Lung (tissue), 12 donors: ENCODE measurements around the gene RIOK3. TPM values are rescaled to one million over a fixed set of nuclear protein-coding genes. Genes with fewer than 3 reads are reported as not detected.

Experiments
- ATAC-seq: fragments of 200-7000 bp; cut with Tn5 transposase; one replicate; pipeline ENCODE4 v1.9.1; 2020; ENCODE audit warnings: moderate number of reproducible peaks; ENCODE audit not compliant: insufficient read depth, low FRiP score
- DNase-seq, 3 donors: peaks; one replicate each; pipeline ENCODE4 v3.0.0-alpha.2; 2013 to 2017
- H3K27ac ChIP-seq, 2 donors: one replicate each; pipeline ENCODE4 v1.5.1; 2013; ENCODE audit warnings: mild to moderate bottlenecking in 2 of 2, moderate library complexity in 2 of 2, control low read depth in 1 of 2, inconsistent platforms in 1 of 2, low read depth in 1 of 2, low read length in 1 of 2
- H3K27me3 ChIP-seq, 3 donors: one replicate each; pipeline ENCODE4 v1.5.1; 2013; ENCODE audit warnings: low read length in 2 of 3; ENCODE audit not compliant: control insufficient read depth in 3 of 3, insufficient read depth in 3 of 3
- H3K36me3 ChIP-seq, 4 donors: one replicate each; pipeline ENCODE4 v1.5.1; 2013; ENCODE audit warnings: low read length in 4 of 4, mild to moderate bottlenecking in 1 of 4, moderate library complexity in 1 of 4; ENCODE audit not compliant: control insufficient read depth in 4 of 4, insufficient read depth in 4 of 4
- H3K4me1 ChIP-seq, 5 donors: one replicate each; pipeline ENCODE4 v1.5.1; 2013; ENCODE audit warnings: low read length in 5 of 5, mild to moderate bottlenecking in 2 of 5, moderate library complexity in 1 of 5; ENCODE audit not compliant: control insufficient read depth in 5 of 5, insufficient read depth in 5 of 5
- H3K4me3 ChIP-seq: one replicate; pipeline ENCODE4 v1.5.1; 2013; ENCODE audit warnings: mild to moderate bottlenecking, control low read depth, moderate library complexity
- H3K9ac ChIP-seq, 2 donors: one replicate each; pipeline ENCODE4 v1.5.1; 2013; ENCODE audit warnings: low read length in 2 of 2, control low read depth in 1 of 2; ENCODE audit not compliant: insufficient read depth in 1 of 2
- H3K9me3 ChIP-seq, 4 donors: one replicate each; pipeline ENCODE4 v1.5.1; 2013; ENCODE audit warnings: low read length in 3 of 4, mild to moderate bottlenecking in 1 of 4, moderate library complexity in 1 of 4; ENCODE audit not compliant: control insufficient read depth in 4 of 4, insufficient read depth in 3 of 4
- CTCF ChIP-seq: IDR thresholded peaks from 2 replicates; pipeline ENCODE4 v1.5.1; 2012; ENCODE audit warnings: mild to moderate bottlenecking; ENCODE audit errors: control extremely low read depth, extremely low read depth
- WGBS, 2 donors: extraction: QIAGEN DNeasy Blood & Tissue Kit; methylation state at CpG; one replicate each; pipeline ENCODE4 v1.1.7; 2013; 5-methylcytosine and 5-hydroxymethylcytosine counted together
- polyA plus RNA-seq, 2 donors: library from polyadenylated mRNA; stranded (reverse); fragments of 200-250 nt; gene quantifications; one replicate each; pipeline ENCODE4 v1.2.1, GENCODE V29; 2013
- total RNA-seq, 2 donors: library from RNA; depleted of rRNA in 1 of 2; stranded (reverse); fragments of >200 nt in 1 of 2; gene quantifications; one replicate each; pipeline ENCODE4 v1.2.1, GENCODE V29; 2014 to 2021
- donor health status: control.
- donor health status: control.
- donor health status: Bipolar disorder and iron deficiency.
- donor health status: healthy.
- donor health status: DM: yes; HTN: yes; CAD: no.

RIOK3 gene
- total and polyA plus RNA-seq, 4 donors, result 35.6 to 83.0 (median 54.2) TPM

GRCh38 chr18:23499291-23499781, 46.2 kb downstream of the RIOK3 start:
- H3K4me3 ChIP-seq, result no peak overlapping the region
- H3K27ac ChIP-seq, result no peak overlapping the region
- peaks cover 0 to 12% (median 2%) of the 10 kb centered on the region in 5 donors for H3K4me1 ChIP-seq
- DNase-seq (no peak), ATAC-seq (no peak)
- no peak overlapping the region for H3K9ac ChIP-seq
- no peak for TF ChIP-seq CTCF
- no peaks in the 10 kb centered on the region for H3K27me3 ChIP-seq
- no peaks in the 10 kb centered on the region for H3K36me3 ChIP-seq
- WGBS, 2 donors, result 45 to 61% methylated on average over 11 of the region's 11 CpGs
- no peaks in the 10 kb centered on the region for H3K9me3 ChIP-seq

- peaks cover 0 to 14% (median 7%) of the 10 kb centered on the region in 5 donors for H3K4me1 ChIP-seq
- no peak for DNase-seq
- no peak for ATAC-seq
Measured at GRCh38 chr18:23501626-23502025, 48.5 kb downstream of the RIOK3 start.

GRCh38 chr18:23502516-23503037, 49.5 kb downstream of the RIOK3 start:
- ATAC-seq (no peak), DNase-seq (no peak)
- WGBS, 2 donors, result 15 to 31% methylated on average over 6 of the region's 6 CpGs
- Histone ChIP-seq H3K27me3 (no peaks in the 10 kb centered on the region), H3K36me3 (peaks cover 0 to 10% (median 4%) of the 10 kb centered on the region in 4 donors), H3K9me3 (no peaks in the 10 kb centered on the region), H3K9ac (peak overlapping the region; percentile 72 to 76), H3K27ac (peak overlapping the region; percentile 92 to 99), H3K4me1 (peaks cover 0 to 14% (median 7%) of the 10 kb centered on the region in 5 donors), H3K4me3 (peak overlapping the region; percentile 69)
- no peak for TF ChIP-seq CTCF

More at GRCh38 chr18:23501626-23502025, 48.5 kb downstream of the RIOK3 start:
- Histone ChIP-seq H3K27ac (no peak overlapping the region), H3K36me3 (peaks cover 0 to 5% (median 3%) of the 10 kb centered on the region in 4 donors), H3K27me3 (no peaks in the 10 kb centered on the region), H3K4me3 (no peak overlapping the region), H3K9ac (no peak overlapping the region), H3K9me3 (no peaks in the 10 kb centered on the region)
- WGBS, 2 donors, result 91 to 97% methylated on average over 6 of the region's 6 CpGs
- no peak for TF ChIP-seq CTCF
